Endothelial cell of umbilical vein (primary cell): Measurements from ENCODE around the gene PTPN6. TPM values are rescaled to one million over a fixed set of nuclear protein-coding genes. Genes with fewer than 3 reads are reported as not detected.

Experiments used
- BruUV-seq: library from RNA; stranded (reverse); fragments of 400-500 nt; replicated peaks from 2 replicates; lab custom pipeline; 2021; lab: Mats Ljungman, UMichigan
- CTCF ChIA-PET: fragments of 300-600, 350-600 bp; sonication (Branson Sonifier 250); formaldehyde crosslinking; loops from one replicate; lab custom pipeline; 2021; ENCODE audit warnings: antibody characterized with exemption, inconsistent platforms; lab: Charles Lee
- POLR2A ChIA-PET: fragments of 300-600, 350-600 bp; sonication (Branson Sonifier 250); formaldehyde crosslinking; loops from one replicate; lab custom pipeline; 2021; ENCODE audit warnings: antibody characterized with exemption, inconsistent platforms; lab: Charles Lee
- DNase-seq: peaks from one replicate; pipeline ENCODE4 v3.0.0-alpha.2; 2011; ENCODE audit warnings: low read depth, low spot score
- FAIRE-seq: peaks from 2 replicates; lab custom pipeline; 2011; peaks lifted over from hg19 to GRCh38; lab: Jason Lieb, UNC
- H2AFZ ChIP-seq: 2 replicates; pipeline ENCODE4 v1.6.0; 2012; ENCODE audit warnings: low read depth, low read length, control low read depth, inconsistent platforms
- H3K27ac ChIP-seq: 2 replicates; pipeline ENCODE4 v1.5.1; 2011; ENCODE audit warnings: low read depth, mild to moderate bottlenecking, control low read depth, low read length, moderate library complexity; ENCODE audit not compliant: insufficient read depth
- H3K27me3 ChIP-seq, 2 experiments: 2 replicates each; pipeline versions ENCODE4 v1.6.0 to v1.6.1; 2011; ENCODE audit warnings: low read length in 2 of 2, mixed read lengths in 1 of 2; ENCODE audit not compliant: control insufficient read depth in 2 of 2, insufficient read depth in 2 of 2
- H3K36me3 ChIP-seq, 2 experiments: 2 replicates in 1 of 2; 3 replicates in 1 of 2; pipeline ENCODE4 v1.5.1; 2011; ENCODE audit warnings: low read length in 2 of 2, mild to moderate bottlenecking in 1 of 2, moderate library complexity in 1 of 2; ENCODE audit not compliant: control insufficient read depth in 2 of 2, insufficient read depth in 2 of 2; ENCODE audit errors: extremely low read depth in 1 of 2
- H3K4me1 ChIP-seq: 3 replicates; pipeline ENCODE4 v1.5.1; 2011; ENCODE audit warnings: mild to moderate bottlenecking, low read length; ENCODE audit not compliant: control insufficient read depth, insufficient read depth; ENCODE audit errors: extremely low read depth
- H3K4me2 ChIP-seq: 2 replicates; pipeline ENCODE4 v1.6.1; 2011; ENCODE audit warnings: low read length, control low read depth, mixed read lengths; ENCODE audit not compliant: insufficient read depth
- H3K4me3 ChIP-seq, 3 experiments: fragments of 200-600 bp in 1 of 3; sonication (generic), shearing (Covaris generic) in 1 of 3; replicated peaks in 1 of 3; 2 replicates each; pipeline ENCODE4 v1.5.1; 2011 to 2016; ENCODE audit warnings: control low read depth in 3 of 3, low read length in 3 of 3, mild to moderate bottlenecking in 2 of 3, inconsistent platforms in 1 of 3, low read depth in 1 of 3, moderate library complexity in 1 of 3; ENCODE audit not compliant: insufficient read depth in 1 of 3
- H3K79me2 ChIP-seq: 2 replicates; pipeline ENCODE4 v1.6.0; 2012; ENCODE audit warnings: low read length, inconsistent platforms; ENCODE audit not compliant: control insufficient read depth, insufficient read depth
- H3K9ac ChIP-seq: replicated peaks from 2 replicates; pipeline ENCODE3; 2011; ENCODE audit warnings: low read length, control low read depth; ENCODE audit not compliant: insufficient read depth; ENCODE audit errors: extremely low read depth
- H3K9me1 ChIP-seq: replicated peaks from 3 replicates; pipeline ENCODE4 v1.6.0; 2011; ENCODE audit warnings: mild to moderate bottlenecking, low read length; ENCODE audit not compliant: control insufficient read depth, insufficient read depth; ENCODE audit errors: extremely low read depth
- H3K9me3 ChIP-seq: replicated peaks from 2 replicates; pipeline ENCODE4 v1.5.1; 2012; ENCODE audit warnings: low read length, inconsistent platforms; ENCODE audit not compliant: control insufficient read depth, insufficient read depth
- H4K20me1 ChIP-seq: replicated peaks from 2 replicates; pipeline ENCODE3; 2011; ENCODE audit warnings: mild to moderate bottlenecking, low read length; ENCODE audit not compliant: control insufficient read depth, insufficient read depth; ENCODE audit errors: extremely low read depth
- CTCF ChIP-seq, 2 donors: IDR thresholded peaks; 1 replicate in 1 of 2; 2 replicates in 1 of 2; pipeline ENCODE4 v1.5.1; 2011; ENCODE audit warnings: low read length in 2 of 2, mild to moderate bottlenecking in 2 of 2, moderate library complexity in 2 of 2, control low read depth in 1 of 2, inconsistent platforms in 1 of 2, low read depth in 1 of 2; ENCODE audit not compliant: insufficient read depth in 1 of 2; ENCODE audit errors: extremely low read depth in 1 of 2
- EZH2 ChIP-seq: IDR thresholded peaks from 2 replicates; pipeline ENCODE4 v1.6.1; 2012; ENCODE audit warnings: borderline replicate concordance, low read depth, mild to moderate bottlenecking, moderate library complexity, low read length, inconsistent platforms; ENCODE audit not compliant: severe bottlenecking
- FOS ChIP-seq: IDR thresholded peaks from 2 replicates; pipeline ENCODE4 v1.6.1; 2011; ENCODE audit warnings: mild to moderate bottlenecking, low read length, moderate library complexity, borderline replicate concordance; ENCODE audit not compliant: insufficient read depth
- JUN ChIP-seq: IDR thresholded peaks from 2 replicates; pipeline ENCODE4 v1.6.1; 2011; ENCODE audit warnings: borderline replicate concordance, low read depth; ENCODE audit not compliant: insufficient read length, insufficient read depth
- MAX ChIP-seq: IDR thresholded peaks from 2 replicates; pipeline ENCODE4 v1.6.1; 2011; ENCODE audit not compliant: insufficient read depth, insufficient read length
- POLR2A ChIP-seq: IDR thresholded peaks from 2 replicates; pipeline ENCODE4 v1.6.1; 2012; ENCODE audit warnings: low read depth, mild to moderate bottlenecking, control low read depth, low read length
- POLR2AphosphoS5 ChIP-seq: IDR thresholded peaks from 2 replicates; pipeline ENCODE4 v1.6.1; 2012; ENCODE audit warnings: low read depth, mild to moderate bottlenecking, control low read depth, low read length, moderate library complexity; ENCODE audit not compliant: insufficient read depth
- dilution Hi-C: fragments of 300-500 bp; cut with MboI; formaldehyde crosslinking; loops from one replicate; pipeline ENCODE4 v1.15.0; 2019; ENCODE audit warnings: low sequenced_read_pairs; ENCODE audit not compliant: extremely low pct_ligation_motif_present
- intact Hi-C: fragments of 100-400 bp; cut with micrococcal nuclease; formaldehyde crosslinking; loops from one replicate; pipeline ENCODE4 v1.10.0; 2022
- polyA plus RNA-seq, 4 experiments: library from polyadenylated mRNA; depleted of rRNA in 3 of 4; stranded (reverse) in 3 of 4; unstranded in 1 of 4; fragments of >200 nt; gene quantifications; 2 replicates each; pipeline versions ENCODE4 v1.2.1 to v1.2.3, GENCODE V29; 2011 to 2012; ENCODE audit warnings: missing spikeins in 1 of 4
- total RNA-seq: library from RNA; stranded (reverse); gene quantifications from 2 replicates; pipeline ENCODE4 v1.2.3, GENCODE V29; 2021

Gene PTPN6
- total and polyA plus RNA-seq, 2 donors (not counting 3 experiments of a cell fraction or from before 2014, with no cell fraction given) = 0.25 to 1.6 TPM

GRCh38 chr12:6939191-6939540, 12.0 kb upstream of the PTPN6 start:
- TF ChIP-seq MAX (no peak), FOS (no peak), POLR2AphosphoS5 (no peak), JUN (no peak), POLR2A (no peak), CTCF (IDR thresholded peaks at IDR 0.05; ENCODE audit: extremely low read depth in 1 of 2, insufficient read depth in 1 of 2, low read depth in 1 of 2, low read length in 2 of 2) (no peak), EZH2 (no peak)
- Histone ChIP-seq H4K20me1 (no peaks in the 10 kb centered on the region), H3K9ac (no peak overlapping the region), H3K4me1 (peaks cover 13% of the 10 kb centered on the region), H3K79me2 (no peaks in the 10 kb centered on the region), H3K4me3 (no peak overlapping the region), H3K36me3 (peaks cover 3 to 36% of the 10 kb centered on the region in 2 experiments), H3K27me3 (no peaks in the 10 kb centered on the region), H3K9me3 (no peaks in the 10 kb centered on the region), H2AFZ (no peak overlapping the region), H3K9me1 (no peaks in the 10 kb centered on the region), H3K27ac (no peak overlapping the region), H3K4me2 (no peak overlapping the region)
- DNase-seq (no peak), FAIRE-seq (no peak)
- ChIA-PET CTCF (interaction anchor here (1.0 to 5.3 kb wide), 5 partner anchors 14 to 70 kb away, joined by 3 to 94 read pairs (median 9); partner anchors contain the start of gene SPSB2), POLR2A (interaction anchor here (1.0 kb wide), 1 partner anchor 66 kb away, joined by 3 read pairs; the partner anchor contains the start of gene SPSB2)
- intact Hi-C loops = no loop called here
- BruUV-seq = no TSS peak
- dilution Hi-C loops = no loop called here
